Vagina (tissue), 2 donors: ENCODE measurements around the gene DVL1.

Source experiments
- CTCF ChIP-seq, 3 experiments: fragments of 450-650 bp in 2 of 3; fragments of 200-600 bp in 1 of 3; sonication (generic) in 1 of 3; IDR thresholded peaks; one replicate each; pipeline ENCODE4 v1.5.1; 2017 to 2019; ENCODE audit warnings: antibody characterized with exemption in 3 of 3, mild to moderate bottlenecking in 2 of 3, moderate library complexity in 2 of 3
- POLR2AphosphoS5 ChIP-seq, 2 donors: sonication (generic); formaldehyde crosslinking; IDR thresholded peaks; one replicate each; pipeline ENCODE4 v1.9.0; 2017; ENCODE audit warnings: antibody characterized with exemption in 2 of 2, mild to moderate bottlenecking in 2 of 2, low read depth in 1 of 2; ENCODE audit not compliant: insufficient read depth in 1 of 2

GRCh38 chr1:1295154-1295923, 53.9 kb downstream of the DVL1 start:
- TF ChIP-seq POLR2AphosphoS5 (IDR thresholded peaks at IDR 0.05; ENCODE audit: insufficient read depth in 1 of 2, low read depth in 1 of 2) (no peak), CTCF (IDR thresholded peaks at IDR 0.05) (no peak)
